Mesothelial cell of epicardium (in vitro differentiated cells): ENCODE measurements around the gene BRAP. TPM values are rescaled to one million over a fixed set of nuclear protein-coding genes. Genes with fewer than 3 reads are reported as not detected.
"Not testable (repeated sequence)": the region's sequence is repeated elsewhere in the genome, so short reads cannot be mapped to it uniquely, and the experiment has no call there.

Experiments used
- DNase-seq, 2 experiments: peaks; one replicate each; pipeline ENCODE4 v3.0.0; 2021; ENCODE audit warnings: low spot score in 2 of 2; ENCODE audit not compliant: unreplicated experiment in 2 of 2
- H3K27ac Mint-ChIP-seq: 2 replicates; pipeline ENCODE4 v1.8.0; 2021; ENCODE audit warnings: mixed read lengths
- H3K27me3 Mint-ChIP-seq: 2 replicates; pipeline ENCODE4 v1.8.0; 2021; ENCODE audit warnings: low read depth, mixed read lengths
- H3K36me3 Mint-ChIP-seq: 2 replicates; pipeline ENCODE4 v1.8.0; 2021; ENCODE audit warnings: mixed read lengths
- H3K4me1 Mint-ChIP-seq: 2 replicates; pipeline ENCODE4 v1.8.0; 2021; ENCODE audit warnings: mixed read lengths
- H3K4me3 Mint-ChIP-seq: 2 replicates; pipeline ENCODE4 v1.8.0; 2021; ENCODE audit warnings: mild to moderate bottlenecking, moderate library complexity, mixed read lengths
- H3K9me3 Mint-ChIP-seq: 2 replicates; pipeline ENCODE4 v1.8.0; 2021; ENCODE audit warnings: mixed read lengths
- CTCF ChIP-seq: fragments of 200-600 bp; sonication (generic); IDR thresholded peaks from one replicate; pipeline ENCODE4 v1.5.0; 2021; ENCODE audit warnings: antibody characterized with exemption; ENCODE audit not compliant: unreplicated experiment
- total RNA-seq: library from RNA; stranded (reverse); gene quantifications from 3 replicates; pipeline ENCODE4 v1.2.1, GENCODE V29; 2021

BRAP gene
- total RNA-seq, 1 donor from 2014 or later, result 18.6 TPM

- Mint-ChIP-seq H3K27ac (no peak overlapping the region), H3K4me1 (no peaks in the 10 kb centered on the region), H3K27me3 (no peaks in the 10 kb centered on the region), H3K36me3 (peaks cover 27% of the 10 kb centered on the region), H3K9me3 (peaks cover 5% of the 10 kb centered on the region), H3K4me3 (no peak overlapping the region)
- TF ChIP-seq CTCF, result no peak
- no peak for DNase-seq
These were observed 34.7 kb upstream of the BRAP start for GRCh38 chr12:111720457-111720856.

- H3K27ac Mint-ChIP-seq, H3K9me3 Mint-ChIP-seq, H3K27me3 Mint-ChIP-seq, DNase-seq, H3K4me3 Mint-ChIP-seq, H3K4me1 Mint-ChIP-seq: not testable (repeated sequence)
- H3K36me3 Mint-ChIP-seq, result peaks cover 24% of the 10 kb centered on the region
These were observed 33.6 kb upstream of the BRAP start for GRCh38 chr12:111719316-111719715.

GRCh38 chr12:111715279-111715678 lies 29.5 kb upstream of the BRAP start:
- no peak for DNase-seq
- Mint-ChIP-seq H3K9me3 (peaks cover 3% of the 10 kb centered on the region), H3K27me3 (no peaks in the 10 kb centered on the region), H3K36me3 (peaks cover 33% of the 10 kb centered on the region), H3K4me3 (no peak overlapping the region), H3K27ac (no peak overlapping the region), H3K4me1 (no peaks in the 10 kb centered on the region)
- no peak for TF ChIP-seq CTCF

- Mint-ChIP-seq H3K36me3 (peaks cover 24% of the 10 kb centered on the region), H3K27ac (no peak overlapping the region), H3K4me3 (no peak overlapping the region), H3K4me1 (no peaks in the 10 kb centered on the region), H3K9me3 (no peaks in the 10 kb centered on the region), H3K27me3 (no peaks in the 10 kb centered on the region)
- TF ChIP-seq CTCF, result no peak
- DNase-seq, result no peak
These were observed 20.4 kb upstream of the BRAP start for GRCh38 chr12:111706145-111706544.

GRCh38 chr12:111705672-111706071 lies 19.9 kb upstream of the BRAP start:
- H3K27ac Mint-ChIP-seq, result no peak overlapping the region
- H3K36me3 Mint-ChIP-seq, result peaks cover 22% of the 10 kb centered on the region
- H3K4me3 Mint-ChIP-seq, result no peak overlapping the region
- DNase-seq, result no peak
- H3K4me1 Mint-ChIP-seq, result no peaks in the 10 kb centered on the region
- TF ChIP-seq CTCF, result no peak
- no peaks in the 10 kb centered on the region for H3K9me3 Mint-ChIP-seq
- H3K27me3 Mint-ChIP-seq, result no peaks in the 10 kb centered on the region

GRCh38 chr12:111699962-111700361 lies 14.2 kb upstream of the BRAP start:
- no peaks in the 10 kb centered on the region for H3K9me3 Mint-ChIP-seq
- peaks cover 20% of the 10 kb centered on the region for H3K36me3 Mint-ChIP-seq
- TF ChIP-seq CTCF, result no peak
- no peak overlapping the region for H3K27ac Mint-ChIP-seq
- H3K4me1 Mint-ChIP-seq, result no peaks in the 10 kb centered on the region
- no peaks in the 10 kb centered on the region for H3K27me3 Mint-ChIP-seq
- no peak overlapping the region for H3K4me3 Mint-ChIP-seq
- no peak for DNase-seq
